Amygdala (tissue), 56 donors: ENCODE measurements around the gene EHMT1.
"Not testable (repeated sequence)": the region's sequence is repeated elsewhere in the genome, so short reads cannot be mapped to it uniquely, and the experiment has no call there.

Source experiments
- DNase-seq, 56 donors: peaks; one replicate each; lab custom pipeline; 2025; lab: John Stamatoyannopoulos, UW

Gene EHMT1

DNA sequence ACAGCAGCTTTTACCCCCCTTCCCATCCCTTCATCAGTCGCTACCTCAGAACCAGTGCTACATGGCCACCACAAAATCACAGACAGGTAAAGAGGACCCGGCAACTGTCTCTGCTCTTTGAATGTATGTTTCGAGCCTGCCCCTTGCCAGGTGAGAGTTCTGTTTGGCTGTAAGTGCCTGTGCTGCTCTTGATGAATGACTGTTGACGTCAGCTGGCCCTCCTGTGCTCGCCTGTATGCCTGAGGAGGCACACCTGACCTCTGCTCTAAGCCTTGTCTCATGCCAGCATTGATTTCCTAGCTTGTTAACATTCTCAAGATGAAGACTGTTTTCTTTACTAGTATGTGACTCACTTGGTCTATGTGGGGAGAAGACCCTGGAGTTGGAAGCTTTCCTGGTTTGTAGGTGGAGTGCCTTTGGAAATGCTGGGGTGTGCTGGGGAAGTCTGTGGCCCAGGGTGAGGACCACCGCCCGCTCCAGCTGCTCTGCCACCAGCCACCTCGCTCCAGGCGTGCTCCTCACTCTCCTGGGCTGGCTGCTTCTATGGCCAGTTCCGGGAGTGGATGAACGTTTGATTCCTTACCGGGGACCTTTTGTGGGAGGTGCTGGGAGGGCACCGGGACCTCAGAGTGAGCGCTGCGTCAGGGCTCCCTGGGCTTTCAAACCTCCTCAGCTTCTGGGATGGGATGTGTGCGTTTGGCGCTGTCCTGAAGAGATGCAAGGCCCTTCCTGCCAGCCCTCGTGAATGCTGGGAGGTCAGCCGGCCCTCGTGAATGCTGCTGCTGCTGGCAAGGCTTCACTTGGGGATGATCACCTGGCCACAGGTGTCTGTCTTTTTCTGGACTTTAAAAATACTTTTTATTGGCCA is 109.9 kb downstream of the EHMT1 start:
- no peak for DNase-seq

- DNase-seq = peak in 1 of 56 donors; percentile 24
These were observed 112.6 kb downstream of the EHMT1 start for GRCh38 chr9:137731216-137731946.

DNA sequence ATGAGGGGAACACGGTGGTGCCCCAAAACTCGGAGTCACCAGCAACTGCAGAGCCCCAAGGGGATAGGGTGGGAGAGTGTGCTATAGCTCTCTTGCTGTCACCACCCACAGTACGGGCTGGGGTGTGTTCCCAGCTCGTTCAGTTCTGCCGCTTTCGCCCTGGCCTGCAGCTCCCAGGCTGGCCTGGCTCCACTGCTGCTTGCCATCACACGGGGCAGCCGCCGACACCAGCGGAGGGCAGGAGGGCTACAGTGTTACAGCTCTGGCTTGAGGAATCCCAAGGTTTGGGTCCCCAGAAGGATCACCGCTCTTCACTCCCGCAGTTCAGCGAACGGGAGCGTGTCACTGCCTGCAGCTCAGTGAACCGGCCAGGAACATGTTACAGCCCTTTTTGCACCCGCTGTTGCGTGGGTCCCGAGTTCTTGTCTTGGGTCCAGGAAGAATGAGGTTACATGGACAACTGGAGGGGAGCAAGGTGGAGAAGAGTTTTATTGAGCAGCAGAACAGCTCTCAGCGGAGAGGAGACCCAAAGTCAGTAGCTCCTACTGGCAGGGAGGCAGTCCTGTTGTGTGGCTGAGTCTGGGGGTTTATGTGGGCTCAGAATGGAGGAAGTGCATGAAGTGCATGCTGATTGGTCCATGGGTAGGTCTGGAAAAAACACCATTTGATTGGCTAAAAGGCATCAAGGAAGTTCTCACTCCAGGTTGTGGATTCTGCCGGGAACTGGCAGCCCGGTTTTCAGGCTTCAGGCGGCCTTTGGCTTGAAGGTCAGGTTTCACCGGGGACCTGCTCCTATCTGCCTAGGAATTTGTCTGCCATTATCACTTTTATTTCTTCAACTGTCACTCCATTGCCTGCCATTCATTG is 113.4 kb downstream of the EHMT1 start:
- DNase-seq = no peak

GRCh38 chr9:137733429-137733828 is 114.6 kb downstream of the EHMT1 start:
- DNase-seq = no peak

GRCh38 chr9:137734181-137734580 is 115.4 kb downstream of the EHMT1 start:
- DNase-seq = no peak

DNA sequence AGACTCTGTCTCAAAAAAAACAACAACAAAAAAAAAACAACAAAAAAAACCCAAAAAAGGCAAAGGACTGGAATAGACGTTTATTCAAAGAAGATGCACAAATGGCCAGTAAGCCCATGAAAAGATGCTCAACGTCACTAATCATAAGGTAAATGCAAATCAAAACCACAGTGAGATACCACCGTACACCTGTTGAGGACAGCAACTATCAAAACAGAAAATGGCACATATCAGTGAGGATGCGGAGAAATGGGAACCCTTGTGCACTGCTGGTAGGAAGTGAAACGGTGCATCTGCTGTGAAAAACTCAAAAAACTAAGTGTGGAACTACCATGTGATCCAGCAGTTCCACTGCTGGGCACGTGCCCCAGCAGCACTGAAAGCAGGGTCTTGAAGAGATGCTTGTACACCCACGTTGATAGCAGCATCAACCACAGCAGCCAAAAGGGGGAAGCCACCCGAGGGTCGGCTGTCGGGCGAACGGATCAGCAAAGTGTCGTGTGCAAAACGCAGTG is 119.4 kb downstream of the EHMT1 start:
- not testable (repeated sequence) for DNase-seq

DNA sequence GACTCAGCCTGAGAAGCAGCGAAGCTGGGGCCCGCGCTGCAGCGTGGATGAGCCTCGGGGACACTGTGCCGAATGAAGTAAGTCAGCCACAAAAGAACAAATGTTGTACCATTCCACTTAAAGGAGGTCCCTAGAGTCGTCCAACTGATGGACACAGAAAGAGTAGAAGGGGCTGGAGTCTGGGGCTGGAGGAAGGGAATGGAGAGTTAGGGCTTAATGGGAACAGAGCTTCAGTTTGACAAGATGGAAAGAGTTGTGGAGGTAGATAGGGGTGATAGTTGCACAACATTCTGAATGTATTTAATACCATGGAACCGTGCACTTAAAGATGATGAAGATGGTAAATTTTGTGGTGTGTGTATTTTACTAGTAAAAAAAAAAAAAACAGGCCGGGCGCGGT is 119.9 kb downstream of the EHMT1 start:
- DNase-seq = no peak

GRCh38 chr9:137739371-137740309 is 120.8 kb downstream of the EHMT1 start:
- no peak for DNase-seq

DNA sequence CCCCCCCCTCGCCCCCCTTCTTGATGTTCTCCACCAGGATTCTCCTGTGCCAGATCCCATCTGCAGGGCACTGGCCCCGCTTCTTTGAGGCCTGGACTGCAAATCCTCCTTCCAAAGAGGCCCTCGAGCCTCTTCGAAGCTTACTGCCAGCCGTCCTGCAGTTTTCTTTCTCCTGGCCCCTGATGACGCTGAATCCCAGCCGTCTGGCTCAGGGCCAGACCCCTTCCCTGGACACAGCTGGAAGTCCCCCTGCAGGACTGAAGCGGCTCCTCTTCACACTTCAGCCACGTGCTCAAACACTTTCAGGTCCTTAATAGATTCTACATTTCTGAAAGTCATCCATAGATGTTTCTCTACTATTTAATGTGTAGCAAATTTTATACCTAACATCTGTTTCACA is 121.5 kb downstream of the EHMT1 start:
- DNase-seq = no peak

DNA sequence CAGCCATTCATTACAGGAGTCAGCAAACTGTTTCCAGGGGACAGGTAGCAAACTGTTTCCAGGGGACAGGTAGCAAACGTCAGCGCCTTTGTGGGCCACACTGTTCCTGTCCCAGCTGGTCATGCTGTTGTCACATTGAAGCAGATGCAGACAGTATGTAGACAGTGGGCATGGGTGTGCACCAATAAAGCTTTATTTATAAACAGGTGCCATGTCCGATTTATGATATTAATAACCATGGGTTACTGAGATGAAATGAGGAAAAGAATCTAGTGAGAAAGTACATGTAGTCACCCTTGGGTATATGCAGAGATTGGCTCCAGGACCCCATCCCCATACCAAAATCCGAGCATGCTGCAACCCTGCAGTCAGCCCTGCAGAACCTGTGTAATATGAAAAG is 122.5 kb downstream of the EHMT1 start:
- no peak for DNase-seq

DNA sequence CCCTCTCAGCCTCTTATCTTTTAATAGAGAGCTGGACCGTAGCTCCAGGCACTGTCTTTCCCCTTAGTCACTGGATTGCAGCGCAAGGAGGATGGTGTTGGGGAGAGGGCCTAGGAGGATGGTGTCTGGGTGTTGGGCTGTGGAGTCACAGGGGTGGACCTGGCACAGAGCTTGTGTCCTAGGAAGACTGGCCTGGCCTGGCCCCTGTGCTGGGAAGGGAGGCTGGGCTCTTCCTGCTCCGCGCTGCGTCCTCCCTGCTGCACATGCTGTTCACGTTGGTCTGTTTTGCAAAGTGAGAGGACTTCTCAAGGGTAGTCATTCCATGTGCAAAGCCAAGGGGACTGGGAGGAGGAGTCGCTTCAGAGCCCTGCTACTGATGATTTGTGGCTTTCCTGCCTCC is 123.9 kb downstream of the EHMT1 start:
- peak in 3 of 56 donors; percentile 29 to 51 (median 30) for DNase-seq

GRCh38 chr9:137743695-137744094 is 124.9 kb downstream of the EHMT1 start:
- no peak for DNase-seq

- DNase-seq = no peak
These were observed 125.9 kb downstream of the EHMT1 start for GRCh38 chr9:137744632-137745183.

DNA sequence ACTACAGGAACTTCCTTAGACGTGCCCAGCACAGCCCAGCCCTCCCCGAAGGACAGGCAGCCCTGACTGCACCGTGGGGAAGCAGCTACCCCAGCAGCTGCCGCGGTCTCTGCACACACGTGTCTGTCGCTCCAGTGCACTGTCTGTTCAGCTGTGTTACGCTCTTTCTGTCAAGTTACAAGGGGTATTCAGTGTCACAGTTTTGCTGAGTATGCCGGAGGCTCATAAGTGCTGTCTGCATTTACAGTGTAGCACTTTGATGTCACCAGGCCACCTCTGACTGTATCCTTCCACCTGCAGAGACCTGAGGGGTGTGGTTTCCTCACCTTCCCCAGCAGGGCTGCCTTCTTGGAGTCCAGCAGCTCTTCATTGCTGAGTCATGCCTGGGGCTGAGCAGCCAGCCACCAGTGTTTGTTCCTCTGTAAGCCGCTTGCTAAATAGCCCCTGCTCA is 126.8 kb downstream of the EHMT1 start:
- DNase-seq = peak in 1 of 56 donors; percentile 32

- no peak for DNase-seq
These were observed 129.5 kb downstream of the EHMT1 start for GRCh38 chr9:137748311-137748710.

- DNase-seq = no peak
These were observed 129.9 kb downstream of the EHMT1 start for GRCh38 chr9:137748741-137749140.

GRCh38 chr9:137749511-137749910 is 130.7 kb downstream of the EHMT1 start:
- no peak for DNase-seq

DNA sequence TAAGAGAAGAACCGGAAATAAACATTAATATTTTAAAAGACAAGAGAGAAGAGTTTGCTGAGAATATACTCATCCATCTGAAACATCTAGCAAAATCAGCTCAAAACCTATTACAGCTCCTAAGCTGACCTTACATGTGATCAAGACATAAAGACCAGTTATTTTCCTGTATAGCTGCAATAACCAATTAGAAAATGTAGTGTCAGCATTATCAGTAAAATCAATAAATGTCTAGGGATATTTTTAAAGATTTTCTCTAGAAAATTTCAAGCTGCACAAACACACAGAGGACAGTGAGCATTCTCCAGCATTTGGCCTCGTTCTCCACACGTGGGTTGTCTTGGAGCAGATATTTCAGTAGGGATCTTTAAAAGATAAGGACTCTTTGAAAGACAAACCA is 131.2 kb downstream of the EHMT1 start:
- DNase-seq = no peak

GRCh38 chr9:137750566-137750965 is 131.8 kb downstream of the EHMT1 start:
- DNase-seq = no peak
